Measurements from ENCODE around the gene LRIG1. TPM values are rescaled to one million over a fixed set of nuclear protein-coding genes. Genes with fewer than 3 reads are reported as not detected.

Gene LRIG1
- total RNA-seq, 6 experiments from 2014 or later: 15.8 to 23.2 (median 17.8) TPM

- intact Hi-C loops (cut with DNase I): no loop called here
- DNase-seq: no peak
- WGBS (ENCODE audit: insufficient coverage, low coverage, low lambda C conversion rate, missing lambda C conversion rate): 89% methylated on average over 9 of the region's 20 CpGs
- ATAC-seq: no peak
- Histone ChIP-seq H3K4me3 (no peak overlapping the region), H3K27ac (no peak overlapping the region), H3K27me3 (no peaks in the 10 kb centered on the region), H3K36me3 (peaks cover 0 to 15% (median 2%) of the 10 kb centered on the region in 4 donors), H3K9me3 (no peaks in the 10 kb centered on the region), H3K4me1 (peaks cover 0 to 35% (median 7%) of the 10 kb centered on the region in 4 donors)
- no peak for TF ChIP-seq POLR2A (IDR thresholded peaks at IDR 0.05)
- TF ChIP-seq, protein P1, sequence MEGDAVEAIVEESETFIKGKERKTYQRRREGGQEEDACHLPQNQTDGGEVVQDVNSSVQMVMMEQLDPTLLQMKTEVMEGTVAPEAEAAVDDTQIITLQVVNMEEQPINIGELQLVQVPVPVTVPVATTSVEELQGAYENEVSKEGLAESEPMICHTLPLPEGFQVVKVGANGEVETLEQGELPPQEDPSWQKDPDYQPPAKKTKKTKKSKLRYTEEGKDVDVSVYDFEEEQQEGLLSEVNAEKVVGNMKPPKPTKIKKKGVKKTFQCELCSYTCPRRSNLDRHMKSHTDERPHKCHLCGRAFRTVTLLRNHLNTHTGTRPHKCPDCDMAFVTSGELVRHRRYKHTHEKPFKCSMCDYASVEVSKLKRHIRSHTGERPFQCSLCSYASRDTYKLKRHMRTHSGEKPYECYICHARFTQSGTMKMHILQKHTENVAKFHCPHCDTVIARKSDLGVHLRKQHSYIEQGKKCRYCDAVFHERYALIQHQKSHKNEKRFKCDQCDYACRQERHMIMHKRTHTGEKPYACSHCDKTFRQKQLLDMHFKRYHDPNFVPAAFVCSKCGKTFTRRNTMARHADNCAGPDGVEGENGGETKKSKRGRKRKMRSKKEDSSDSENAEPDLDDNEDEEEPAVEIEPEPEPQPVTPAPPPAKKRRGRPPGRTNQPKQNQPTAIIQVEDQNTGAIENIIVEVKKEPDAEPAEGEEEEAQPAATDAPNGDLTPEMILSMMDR (IDR thresholded peaks at IDR 0.05): no peak
Measured at GRCh38 chr3:66401675-66402491, 98.9 kb downstream of the LRIG1 start.

GRCh38 chr3:66401157-66401550 is 99.7 kb downstream of the LRIG1 start:
- H3K27me3 ChIP-seq: no peaks in the 10 kb centered on the region
- no peak overlapping the region for H3K27ac ChIP-seq
- DNase-seq (no peak), ATAC-seq (no peak)
- no peaks in the 10 kb centered on the region for H3K9me3 ChIP-seq
- H3K36me3 ChIP-seq: peaks cover 0 to 21% (median 5%) of the 10 kb centered on the region in 4 donors
- TF ChIP-seq, protein P1 (IDR thresholded peaks at IDR 0.05): no peak
- no peak for TF ChIP-seq POLR2A (IDR thresholded peaks at IDR 0.05)
- H3K4me3 ChIP-seq: no peak overlapping the region
- intact Hi-C loops (cut with DNase I): no loop called here
- WGBS (ENCODE audit: insufficient coverage, low coverage, low lambda C conversion rate, missing lambda C conversion rate): 80% methylated on average over 9 of the region's 10 CpGs
- H3K4me1 ChIP-seq: peaks cover 0 to 28% (median 4%) of the 10 kb centered on the region in 4 donors

GRCh38 chr3:66400411-66401156 is 100.2 kb downstream of the LRIG1 start:
- no peak for TF ChIP-seq POLR2A (IDR thresholded peaks at IDR 0.05)
- TF ChIP-seq, protein P1 (IDR thresholded peaks at IDR 0.05): no peak
- no peak for DNase-seq
- H3K4me3 ChIP-seq: no peak overlapping the region
- H3K27me3 ChIP-seq: no peaks in the 10 kb centered on the region
- H3K9me3 ChIP-seq: no peaks in the 10 kb centered on the region
- 88% methylated on average over 10 of the region's 15 CpGs for WGBS (ENCODE audit: insufficient coverage, low coverage, low lambda C conversion rate, missing lambda C conversion rate)
- H3K4me1 ChIP-seq: peaks cover 0 to 22% (median 2%) of the 10 kb centered on the region in 4 donors
- peaks cover 0 to 24% (median 5%) of the 10 kb centered on the region in 4 donors for H3K36me3 ChIP-seq
- intact Hi-C loops (cut with DNase I): no loop called here
- H3K27ac ChIP-seq: no peak overlapping the region
- no peak for ATAC-seq

DNA sequence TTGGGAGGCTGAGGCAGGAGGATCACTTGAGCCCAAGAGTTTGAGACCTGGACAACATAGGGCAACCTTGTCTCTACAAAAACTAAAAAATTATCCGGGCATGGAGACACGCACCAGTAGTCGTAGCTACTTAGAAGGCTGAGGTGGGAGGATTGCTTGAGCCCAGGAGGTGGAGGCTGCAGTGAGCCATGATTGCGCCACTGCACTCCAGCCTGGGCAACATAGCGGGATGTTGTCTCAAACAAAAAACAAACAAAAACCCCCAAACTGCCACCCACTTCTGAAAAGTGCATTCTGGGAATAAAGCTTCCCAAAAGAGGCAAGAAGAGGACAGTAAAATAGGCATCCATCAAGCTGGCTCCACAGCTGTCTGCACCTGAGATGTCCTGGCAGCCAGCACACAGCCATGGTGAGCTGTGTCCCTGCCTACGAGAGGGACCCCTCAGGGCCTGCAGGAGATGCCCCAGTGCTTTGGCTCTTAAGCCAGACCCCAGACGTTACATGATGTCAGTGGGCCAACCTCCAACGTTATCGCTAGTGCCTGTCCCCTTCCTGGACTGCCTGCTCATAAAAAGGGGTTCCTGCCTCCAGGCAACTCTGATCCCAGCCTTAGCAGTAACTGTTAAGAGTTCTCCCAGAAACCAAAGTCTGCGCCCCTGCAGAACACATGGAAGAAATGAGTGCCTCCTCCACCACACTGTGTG is 101.1 kb downstream of the LRIG1 start:
- Histone ChIP-seq H3K27ac (no peak overlapping the region), H3K36me3 (peaks cover 0 to 24% (median 5%) of the 10 kb centered on the region in 4 donors), H3K4me1 (peaks cover 0 to 13% (median 2%) of the 10 kb centered on the region in 4 donors), H3K27me3 (no peaks in the 10 kb centered on the region), H3K4me3 (no peak overlapping the region), H3K9me3 (no peaks in the 10 kb centered on the region)
- intact Hi-C loops (cut with DNase I): no loop called here
- no peak for DNase-seq
- no peak for ATAC-seq
- 97% methylated on average over 5 of the region's 10 CpGs for WGBS (ENCODE audit: insufficient coverage, low coverage, low lambda C conversion rate, missing lambda C conversion rate)
- TF ChIP-seq, protein P1 (IDR thresholded peaks at IDR 0.05): no peak
- no peak for TF ChIP-seq POLR2A (IDR thresholded peaks at IDR 0.05)
